Breast epithelium (tissue), 3 donors: Measurements from ENCODE around the gene ZHX3.

Experiments
- POLR2A ChIP-seq: fragments of 450-650 bp; IDR thresholded peaks from one replicate; pipeline ENCODE4 v1.6.1; 2016; ENCODE audit warnings: antibody characterized with exemption, mild to moderate bottlenecking, moderate library complexity
- POLR2AphosphoS5 ChIP-seq, 3 donors: sonication (generic); formaldehyde crosslinking; IDR thresholded peaks; one replicate each; pipeline ENCODE4 v1.6.1; 2017; ENCODE audit warnings: antibody characterized with exemption in 3 of 3
- TF ChIP-seq, protein P1 (sequence below), 3 donors: fragments of 450-650 bp; IDR thresholded peaks; one replicate each; pipeline ENCODE4 v1.5.1; 2016 to 2017; ENCODE audit warnings: antibody characterized with exemption in 3 of 3, mild to moderate bottlenecking in 3 of 3, moderate library complexity in 3 of 3

DNA sequence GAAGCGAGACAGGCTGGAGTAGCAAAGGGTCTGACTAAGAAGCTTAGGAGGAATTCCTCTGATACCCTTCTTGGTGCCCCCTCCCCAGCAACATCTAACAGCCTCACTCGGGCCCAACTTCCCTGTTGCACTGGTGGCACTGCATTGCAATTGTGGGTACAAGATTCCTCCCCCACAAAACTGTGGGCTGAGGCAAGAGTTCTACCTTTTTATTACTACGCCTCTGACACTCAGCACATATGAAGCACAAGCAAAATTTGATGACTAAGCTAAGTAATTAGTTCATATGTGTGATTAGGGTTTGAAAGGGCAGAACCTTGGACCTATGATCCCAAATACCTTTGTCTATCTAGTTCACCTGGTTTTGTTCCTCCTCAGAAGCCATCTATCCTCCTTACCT lies 83.5 kb downstream of the ZHX3 start:
- TF ChIP-seq, protein P1, sequence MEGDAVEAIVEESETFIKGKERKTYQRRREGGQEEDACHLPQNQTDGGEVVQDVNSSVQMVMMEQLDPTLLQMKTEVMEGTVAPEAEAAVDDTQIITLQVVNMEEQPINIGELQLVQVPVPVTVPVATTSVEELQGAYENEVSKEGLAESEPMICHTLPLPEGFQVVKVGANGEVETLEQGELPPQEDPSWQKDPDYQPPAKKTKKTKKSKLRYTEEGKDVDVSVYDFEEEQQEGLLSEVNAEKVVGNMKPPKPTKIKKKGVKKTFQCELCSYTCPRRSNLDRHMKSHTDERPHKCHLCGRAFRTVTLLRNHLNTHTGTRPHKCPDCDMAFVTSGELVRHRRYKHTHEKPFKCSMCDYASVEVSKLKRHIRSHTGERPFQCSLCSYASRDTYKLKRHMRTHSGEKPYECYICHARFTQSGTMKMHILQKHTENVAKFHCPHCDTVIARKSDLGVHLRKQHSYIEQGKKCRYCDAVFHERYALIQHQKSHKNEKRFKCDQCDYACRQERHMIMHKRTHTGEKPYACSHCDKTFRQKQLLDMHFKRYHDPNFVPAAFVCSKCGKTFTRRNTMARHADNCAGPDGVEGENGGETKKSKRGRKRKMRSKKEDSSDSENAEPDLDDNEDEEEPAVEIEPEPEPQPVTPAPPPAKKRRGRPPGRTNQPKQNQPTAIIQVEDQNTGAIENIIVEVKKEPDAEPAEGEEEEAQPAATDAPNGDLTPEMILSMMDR (IDR thresholded peaks at IDR 0.05) = no peak
- no peak for TF ChIP-seq POLR2A
- no peak for TF ChIP-seq POLR2AphosphoS5 (IDR thresholded peaks at IDR 0.05)
